Umbilical cord (tissue), 2 donors: ENCODE measurements around the gene SBF2. TPM values are rescaled to one million over a fixed set of nuclear protein-coding genes. Genes with fewer than 3 reads are reported as not detected.

Experiments
- DNase-seq: peaks from one replicate; pipeline ENCODE4 v3.0.0-alpha.2; 2015; ENCODE audit warnings: low spot score
- total RNA-seq: library from RNA; depleted of rRNA; stranded (reverse); fragments of >200 nt; gene quantifications from one replicate; pipeline ENCODE4 v1.2.3, GENCODE V29; 2014; ENCODE audit warnings: low replicate concordance; ENCODE audit not compliant: insufficient read depth

SBF2 gene
- total RNA-seq, 1 donor from 2014 or later: 85.7 TPM

- DNase-seq: no peak
Measured at GRCh38 chr11:10317776-10318526, 23.9 kb upstream of the SBF2 start.

- no peak for DNase-seq
Measured at GRCh38 chr11:10317151-10317755, 23.2 kb upstream of the SBF2 start.

GRCh38 chr11:10315083-10315482, 21.1 kb upstream of the SBF2 start:
- no peak for DNase-seq

- no peak for DNase-seq
Measured at GRCh38 chr11:10314199-10315072, 20.4 kb upstream of the SBF2 start.

GRCh38 chr11:10311802-10312201, 17.8 kb upstream of the SBF2 start:
- DNase-seq: no peak

GRCh38 chr11:10310301-10310841, 16.4 kb upstream of the SBF2 start:
- no peak for DNase-seq

GRCh38 chr11:10309163-10310093, 15.4 kb upstream of the SBF2 start:
- DNase-seq: no peak

GRCh38 chr11:10308201-10308954, 14.4 kb upstream of the SBF2 start:
- DNase-seq: no peak

GRCh38 chr11:10307400-10308200, 13.6 kb upstream of the SBF2 start:
- DNase-seq: peak; percentile 85

GRCh38 chr11:10307022-10307399, 13.0 kb upstream of the SBF2 start:
- DNase-seq: no peak

- no peak for DNase-seq
Measured at GRCh38 chr11:10305964-10306918, 12.2 kb upstream of the SBF2 start.

GRCh38 chr11:10305262-10305963, 11.4 kb upstream of the SBF2 start:
- no peak for DNase-seq

GRCh38 chr11:10304495-10305261, 10.7 kb upstream of the SBF2 start, which contains the start of gene ADM:
TSS of gene ADM (plus strand) at chr11:10305073. CDS start at chr11:10305701, 628 bp downstream.
- DNase-seq: peak; percentile 76

GRCh38 chr11:10303558-10304363, 9.7 kb upstream of the SBF2 start:
- DNase-seq: no peak

GRCh38 chr11:10302744-10303557, 8.9 kb upstream of the SBF2 start:
- DNase-seq: peak; percentile 68
